GM19324 (cell line): ENCODE measurements around the gene RDH5.
A peak's percentile ranks its signal among the peaks of the same experiment; 100 is the strongest.

Experiments
- ATAC-seq: cut with Tn5 transposase; IDR thresholded peaks from one replicate; pipeline ENCODE4 v1.9.1; 2021; ENCODE audit warnings: mild to moderate bottlenecking, moderate library complexity; ENCODE audit not compliant: unreplicated experiment, low FRiP score

Gene RDH5

DNA sequence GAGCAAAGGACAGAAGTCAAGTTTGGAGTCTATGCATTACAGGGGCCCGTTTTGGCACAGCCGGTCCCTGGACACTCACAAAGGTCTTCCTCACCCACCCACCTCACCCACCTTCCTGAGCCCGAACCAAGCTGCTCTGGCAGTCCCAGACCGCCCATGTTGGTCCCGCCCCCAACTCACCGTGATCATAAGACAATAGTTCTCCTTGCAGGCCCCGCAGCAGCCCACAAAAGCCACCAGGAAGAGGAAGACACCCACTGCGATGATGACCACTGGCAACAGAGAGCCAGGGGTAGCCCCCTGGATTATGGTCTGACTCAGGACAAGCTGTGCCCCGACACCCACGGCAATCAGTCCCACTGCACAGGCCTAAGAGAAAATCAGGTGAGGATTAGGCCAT lies 6.8 kb downstream of the RDH5 start:
- ATAC-seq, result no peak

DNA sequence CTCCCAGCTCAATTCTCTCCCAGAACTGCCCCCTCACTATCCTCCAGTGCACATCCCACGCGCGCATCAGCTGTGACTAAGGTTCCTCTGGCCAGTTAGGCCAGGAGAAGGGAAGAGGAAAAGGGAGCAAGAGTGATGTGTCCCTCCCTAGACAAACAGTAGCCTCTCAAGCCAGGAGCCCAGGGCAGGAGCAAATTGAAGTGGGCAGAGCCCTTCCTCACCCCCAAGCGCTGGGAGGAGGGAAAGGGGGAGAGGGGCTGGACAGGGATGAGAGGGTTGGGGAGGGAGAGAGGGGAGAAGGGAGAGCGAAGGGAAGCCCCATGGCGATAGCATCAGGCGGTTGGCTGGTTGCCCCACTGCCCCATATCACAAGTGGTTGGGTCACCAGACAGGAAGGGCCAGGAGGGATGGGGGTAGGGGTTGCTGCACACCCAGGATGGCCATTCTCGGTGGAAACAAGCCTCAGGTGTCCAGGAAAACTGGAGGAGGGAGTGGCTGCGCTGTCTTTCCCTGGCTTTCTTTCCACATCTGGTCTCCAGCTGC lies 7.5 kb downstream of the RDH5 start:
- ATAC-seq, result no peak

DNA sequence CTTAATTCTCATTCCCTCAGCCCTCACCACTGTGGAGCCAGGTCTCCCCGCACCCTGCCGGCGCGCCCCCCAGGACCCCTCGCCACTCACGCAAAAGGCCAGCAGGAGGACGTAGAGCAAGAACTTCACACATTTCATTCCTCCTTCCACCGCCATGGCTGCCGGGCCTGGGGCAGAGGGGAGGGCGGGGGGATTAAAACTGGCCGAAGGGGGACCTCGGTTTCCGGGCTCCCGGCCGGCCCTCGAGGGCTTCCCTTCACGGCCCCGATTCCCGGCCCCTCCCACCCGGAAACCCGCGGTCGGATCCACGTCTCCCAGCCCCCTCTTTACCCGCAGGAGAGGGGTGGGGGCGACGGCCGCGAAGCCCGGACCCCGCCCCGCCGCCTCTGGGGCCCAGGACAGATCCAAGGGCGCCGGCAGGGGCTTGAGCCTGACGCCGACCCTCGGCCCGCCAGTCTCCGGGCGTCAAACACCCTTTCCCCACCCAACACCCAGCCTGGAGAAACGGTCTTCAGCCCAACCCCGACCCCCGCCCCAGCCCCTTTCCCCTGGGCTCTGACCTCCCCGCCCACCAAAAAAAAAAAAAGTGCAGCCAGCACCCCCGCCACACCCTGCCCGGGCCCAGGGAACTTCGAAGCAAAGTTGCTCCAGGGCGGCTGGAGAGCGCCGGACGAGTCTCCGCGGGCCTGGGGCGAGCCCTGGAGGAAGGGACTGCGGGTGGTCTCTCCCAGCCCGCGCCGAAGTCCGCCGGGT lies 8.2 kb downstream of the RDH5 start:
- ATAC-seq, result no peak

DNA sequence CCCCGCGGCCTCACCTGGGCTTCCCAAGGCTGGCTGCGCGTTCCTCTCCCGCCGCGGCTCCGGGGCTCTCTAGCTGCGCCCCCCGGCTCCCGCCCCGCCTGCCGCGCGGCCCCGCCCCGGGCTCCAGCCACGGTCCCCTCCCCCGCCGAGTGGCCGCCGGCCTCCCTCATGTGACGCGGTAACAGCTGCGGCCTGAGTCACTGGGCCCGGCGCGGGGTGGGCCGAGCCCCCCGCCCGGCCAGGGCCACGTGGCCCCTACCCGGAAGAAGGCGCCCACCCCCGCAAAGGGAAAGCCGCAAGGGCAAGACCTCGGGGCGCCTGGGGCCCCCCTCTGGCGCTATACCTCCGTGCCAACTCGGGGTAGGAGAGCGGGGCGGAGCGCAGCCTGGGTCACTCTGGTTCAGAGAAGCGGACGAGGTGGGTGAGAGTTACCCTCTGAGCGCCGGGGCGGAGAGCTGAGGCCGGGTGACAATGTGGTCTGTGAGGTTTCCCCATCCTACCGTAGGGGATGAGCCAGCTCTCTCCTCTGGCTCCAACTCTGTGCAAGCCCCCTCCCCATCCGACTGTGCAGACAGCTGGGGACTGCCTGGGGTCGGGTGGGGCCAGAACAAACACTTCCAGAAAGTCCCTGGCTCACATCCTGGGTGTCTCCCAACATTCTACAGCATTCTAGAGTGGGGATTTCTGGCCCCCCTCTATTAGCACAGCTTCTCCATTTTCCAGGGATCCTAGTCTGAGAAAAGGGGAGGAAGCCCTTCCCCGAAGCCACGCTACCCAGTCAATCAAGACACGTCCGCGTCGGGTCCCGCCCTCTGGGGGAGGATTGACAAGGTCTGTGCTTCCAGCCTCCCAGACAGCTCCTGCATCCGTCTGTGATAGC lies 9.0 kb downstream of the RDH5 start, which contains the start of gene CD63:
CD63 (minus strand) TSS at position 71 of the 880 bp plus-strand sequence. CDS start 668 bp downstream, outside the sequence.
- peak; percentile 82 for ATAC-seq

DNA sequence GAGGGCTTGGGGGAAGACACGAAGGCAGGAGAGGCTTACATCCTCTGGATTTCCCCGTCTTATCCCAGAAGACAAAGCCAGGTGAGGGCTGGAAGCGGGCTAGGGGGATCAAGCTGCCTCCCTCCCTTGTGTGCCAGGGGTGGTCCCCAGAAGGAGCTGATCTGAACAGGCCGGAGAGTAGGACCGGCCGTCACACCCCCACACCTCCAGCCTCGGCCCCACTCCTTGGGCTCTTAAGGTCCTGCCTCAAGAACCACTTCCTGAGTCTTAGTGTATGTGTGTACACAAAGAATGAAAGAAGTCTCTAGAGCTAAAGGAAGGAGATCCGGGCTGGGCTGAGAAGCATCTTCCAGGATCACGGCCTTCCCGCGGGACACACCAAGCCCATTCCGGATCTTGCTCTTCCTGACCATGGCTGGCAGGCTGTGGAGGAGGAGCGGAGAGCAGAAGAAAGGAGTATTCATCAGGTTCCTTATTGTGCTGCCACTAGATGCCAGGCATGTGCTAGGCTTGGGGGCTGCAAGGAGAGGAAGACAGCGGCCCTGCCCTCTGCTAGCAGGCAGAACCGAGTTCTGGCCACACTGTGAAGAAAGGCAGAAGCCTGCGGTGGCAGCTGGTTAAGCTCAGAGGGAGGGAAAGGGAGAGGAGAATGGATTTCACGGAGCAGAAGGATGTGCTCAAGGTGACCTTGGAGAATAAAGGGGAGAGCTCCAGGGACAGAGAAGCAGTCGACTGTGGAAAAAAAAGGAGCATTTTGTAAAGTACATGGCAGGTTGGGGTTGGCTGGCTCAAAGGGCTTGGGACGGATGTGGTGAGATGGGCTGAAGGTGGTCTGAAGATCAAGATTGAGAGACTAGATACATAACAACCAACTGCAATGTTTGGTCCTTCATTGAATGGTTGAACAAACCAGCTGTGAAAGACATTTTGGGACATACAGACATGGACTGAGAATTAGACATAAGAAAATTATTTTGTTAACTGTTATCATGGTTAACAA lies 9.9 kb downstream of the RDH5 start:
- ATAC-seq, result peak; percentile 16

DNA sequence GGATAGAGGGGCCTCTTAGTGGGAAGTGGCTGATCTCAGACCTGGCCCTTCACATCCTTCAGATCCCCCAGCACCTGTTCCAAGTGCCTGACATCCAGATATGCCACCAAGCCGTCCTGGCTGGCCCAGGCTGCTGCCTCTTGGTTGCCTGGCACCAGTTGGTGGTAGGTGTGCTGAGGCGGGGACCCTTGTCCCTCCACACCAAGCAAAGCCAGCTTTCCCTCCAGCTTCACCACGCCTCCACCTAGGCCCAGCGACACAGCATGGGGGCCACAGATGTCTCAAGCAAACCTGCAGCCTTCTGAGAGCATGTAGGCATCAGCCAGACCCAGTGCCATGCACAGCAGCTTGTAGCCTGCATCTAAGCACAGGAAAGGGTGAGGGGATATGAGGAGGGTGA lies 12.1 kb downstream of the RDH5 start:
- no peak for ATAC-seq

DNA sequence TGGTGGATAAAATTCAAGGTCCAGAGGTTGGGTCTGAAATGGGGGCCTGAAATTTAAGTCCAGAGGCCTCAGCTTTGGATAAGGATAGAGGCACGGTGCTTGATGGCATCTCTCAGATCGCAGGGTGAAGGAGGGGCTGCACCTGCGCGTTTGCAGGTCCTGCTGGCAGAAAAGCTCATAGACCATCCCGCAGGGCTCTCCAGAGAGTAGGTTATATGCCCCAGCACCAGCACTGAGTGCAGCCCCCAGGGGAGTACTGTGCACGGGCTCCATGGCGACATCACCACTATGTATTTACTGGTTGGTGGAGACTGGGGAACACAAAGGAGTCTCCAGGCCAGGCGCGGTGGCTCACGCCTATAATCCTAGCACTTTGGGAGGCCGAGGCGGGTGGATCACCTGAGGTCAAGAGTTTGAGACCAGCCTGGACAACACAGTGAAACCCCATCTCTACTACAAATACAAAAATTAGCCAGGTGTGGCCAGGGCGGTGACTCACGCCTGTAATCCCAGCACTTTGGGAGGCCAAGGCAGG lies 12.9 kb downstream of the RDH5 start:
- no peak for ATAC-seq

DNA sequence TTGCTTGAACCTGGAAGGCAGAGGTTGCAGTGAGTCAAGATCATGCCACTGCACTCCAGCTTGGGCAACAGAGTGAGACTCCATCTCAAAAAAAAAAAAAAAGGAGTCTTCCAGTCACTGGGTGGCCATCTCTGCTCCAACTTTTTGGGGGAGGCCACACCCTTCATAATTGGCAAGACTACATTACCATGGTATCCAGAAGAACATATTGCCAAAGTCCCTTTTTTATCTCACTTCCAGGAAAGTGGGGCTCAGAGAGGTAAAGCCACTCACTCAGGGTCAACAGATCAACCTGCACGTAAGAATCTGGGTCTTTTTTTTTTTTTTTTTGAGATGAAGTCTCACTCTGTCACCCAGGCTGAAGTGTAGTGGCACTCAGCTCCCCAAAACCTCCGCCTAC lies 13.7 kb downstream of the RDH5 start:
- no peak for ATAC-seq

DNA sequence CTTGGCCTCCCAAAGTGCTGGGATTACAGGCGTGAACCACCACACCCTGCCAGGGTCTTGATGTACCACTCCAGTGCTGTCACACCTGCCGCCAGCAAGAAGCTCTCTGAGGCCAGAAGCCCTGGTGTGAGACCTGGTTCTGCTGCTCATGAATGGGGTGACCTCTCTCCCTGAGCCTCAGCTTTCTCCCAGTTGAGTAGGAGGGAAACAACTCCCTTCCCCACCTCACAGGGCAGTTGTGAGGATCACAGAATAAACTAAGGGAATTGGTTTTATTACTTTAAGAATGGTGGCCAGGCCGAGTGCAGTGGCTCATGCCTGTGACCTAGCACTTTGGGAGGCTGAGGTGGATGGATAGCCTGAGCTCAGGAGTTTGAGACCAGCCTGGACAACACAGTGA lies 14.4 kb downstream of the RDH5 start:
- ATAC-seq, result no peak

DNA sequence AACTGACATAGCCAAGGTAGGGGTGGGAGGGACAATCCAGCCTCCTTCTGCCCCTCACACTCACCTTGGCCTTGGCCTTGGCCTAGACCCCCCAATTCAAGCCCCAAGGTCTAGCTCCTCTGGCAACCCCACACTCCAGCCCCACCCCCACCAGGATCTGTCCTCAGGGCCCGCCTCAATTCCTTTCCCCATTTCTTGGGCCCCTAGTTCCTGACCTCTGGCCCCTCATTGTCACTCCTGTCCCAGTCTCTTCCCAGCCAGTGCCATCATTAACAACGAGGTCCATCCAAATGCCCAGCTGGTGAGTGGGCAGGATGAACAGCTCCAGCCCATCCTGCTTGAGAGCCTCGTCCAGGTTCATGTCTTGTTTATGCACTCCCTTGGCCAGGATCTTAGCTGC lies 15.9 kb downstream of the RDH5 start:
- no peak for ATAC-seq

DNA sequence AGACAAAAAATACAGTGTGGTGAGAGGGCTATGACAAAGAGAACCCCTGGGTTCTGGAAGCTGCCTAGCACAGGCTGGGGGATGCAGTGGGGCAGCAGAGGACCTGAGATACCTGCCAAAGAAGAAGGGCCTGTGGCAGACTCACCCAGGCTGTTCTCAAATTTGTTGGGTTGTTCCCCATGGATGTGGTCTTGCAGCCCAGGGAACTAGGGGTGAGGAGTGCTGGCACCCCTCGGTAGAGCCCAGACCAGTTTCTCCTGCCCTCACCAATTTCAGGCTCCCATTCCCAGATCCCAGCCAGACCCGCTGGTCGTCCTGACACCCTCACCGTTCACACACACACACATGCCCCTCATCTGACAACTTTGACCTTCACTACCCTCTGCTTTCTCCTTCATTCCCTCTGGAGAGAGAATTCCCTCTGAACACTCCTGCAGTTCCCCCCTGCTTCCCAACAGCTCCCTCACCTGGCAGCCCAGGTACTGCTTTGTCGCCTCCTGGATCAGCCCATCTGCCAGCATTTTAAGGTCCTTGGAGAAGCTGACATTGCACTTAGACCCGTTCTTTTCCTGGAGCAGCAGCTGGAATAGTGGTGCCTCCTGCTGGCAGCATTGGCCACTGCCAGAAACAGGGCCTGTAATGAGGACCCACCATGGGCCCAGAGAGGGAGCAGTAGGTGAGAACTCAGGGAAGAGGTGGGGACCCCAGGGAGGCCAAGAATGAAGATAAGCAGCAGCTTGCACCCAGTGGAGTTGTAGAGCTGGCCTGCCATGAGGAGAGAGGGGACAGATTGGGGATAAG lies 16.8 kb downstream of the RDH5 start:
- ATAC-seq, result peak; percentile 39

DNA sequence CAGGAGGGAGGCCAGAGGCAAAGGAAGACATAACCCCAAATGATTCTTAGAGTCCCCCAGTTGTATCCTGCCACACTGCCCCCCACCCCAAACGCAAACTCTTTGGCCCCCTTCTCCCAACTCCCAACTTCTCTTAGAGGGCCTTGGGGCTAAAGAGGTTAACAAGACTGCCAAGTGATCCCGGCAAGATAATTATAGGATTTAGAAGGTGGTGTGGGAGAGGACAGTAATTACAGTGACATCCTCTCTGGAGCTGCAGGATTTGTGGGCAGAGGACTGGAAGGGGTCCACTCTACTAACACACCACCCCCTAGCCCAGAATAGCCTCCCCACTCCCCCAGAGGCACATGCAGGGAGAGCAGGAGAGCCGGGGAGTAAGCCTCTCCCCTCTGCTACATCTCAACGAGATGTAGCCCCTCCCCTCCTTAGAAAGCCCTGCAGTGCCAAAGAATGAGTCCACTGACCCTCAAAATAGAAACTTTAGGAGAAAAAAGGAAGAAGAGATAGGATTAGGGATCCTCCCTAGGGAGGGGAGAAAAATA lies 17.5 kb downstream of the RDH5 start:
- ATAC-seq, result no peak

DNA sequence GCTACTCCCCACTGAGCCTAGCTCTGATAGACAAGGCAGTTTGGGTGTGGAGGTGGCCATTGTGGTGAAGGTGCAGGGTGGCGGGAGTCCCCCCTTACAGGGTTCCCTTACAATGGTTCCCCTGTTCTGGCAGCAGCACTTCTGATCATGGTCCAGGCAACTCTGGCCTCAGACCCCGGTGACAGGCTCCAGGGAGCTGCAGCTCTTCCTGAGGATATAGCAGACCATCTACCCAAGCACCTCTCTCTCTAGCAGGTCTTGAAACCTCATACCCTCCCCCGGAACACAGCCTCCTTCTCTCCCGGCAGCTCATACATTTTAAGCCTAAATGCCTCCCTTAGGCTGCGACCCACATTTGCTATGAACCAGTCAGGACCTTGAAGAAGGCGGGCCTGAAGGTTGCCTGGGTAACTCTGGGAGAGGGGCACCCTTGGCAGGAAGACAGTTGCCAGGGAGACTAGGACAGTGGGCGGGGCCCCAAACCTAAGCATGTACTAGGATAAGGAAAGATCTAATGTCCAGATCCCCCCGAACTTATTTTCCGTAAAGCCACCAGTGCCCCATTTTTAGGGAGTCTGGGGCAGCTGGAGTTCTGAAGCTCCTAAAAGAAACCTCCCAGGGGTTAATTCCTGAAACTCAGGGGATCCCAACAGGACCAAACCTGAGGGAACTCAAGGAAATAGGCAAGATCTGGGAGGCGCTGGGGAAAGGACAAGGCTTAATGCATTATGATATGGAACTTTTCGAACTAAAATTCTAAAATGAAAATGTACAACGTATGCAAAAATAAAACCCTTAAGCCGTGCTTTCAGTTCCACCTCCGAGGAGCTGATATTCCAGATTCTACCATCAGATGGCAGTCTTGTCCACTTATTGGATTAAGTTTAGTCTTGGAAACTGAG lies 18.2 kb downstream of the RDH5 start:
- peak; percentile 91 for ATAC-seq

DNA sequence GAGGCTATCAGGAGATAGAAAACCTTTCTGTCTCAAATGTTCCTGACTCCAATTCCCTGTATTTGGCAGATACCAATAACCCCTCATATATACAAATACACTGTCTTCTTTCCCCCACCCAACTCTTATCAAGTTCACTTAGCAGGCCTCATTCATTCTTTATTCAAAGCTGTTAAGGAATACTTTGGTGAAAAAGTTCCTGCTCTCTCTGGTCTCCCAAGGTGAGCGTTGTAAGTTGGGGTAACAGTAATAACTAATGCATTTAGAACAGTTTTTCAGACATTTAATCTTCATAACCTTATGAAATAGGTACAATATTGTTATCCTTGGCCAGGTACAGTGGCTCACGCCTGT lies 18.8 kb downstream of the RDH5 start:
- no peak for ATAC-seq

DNA sequence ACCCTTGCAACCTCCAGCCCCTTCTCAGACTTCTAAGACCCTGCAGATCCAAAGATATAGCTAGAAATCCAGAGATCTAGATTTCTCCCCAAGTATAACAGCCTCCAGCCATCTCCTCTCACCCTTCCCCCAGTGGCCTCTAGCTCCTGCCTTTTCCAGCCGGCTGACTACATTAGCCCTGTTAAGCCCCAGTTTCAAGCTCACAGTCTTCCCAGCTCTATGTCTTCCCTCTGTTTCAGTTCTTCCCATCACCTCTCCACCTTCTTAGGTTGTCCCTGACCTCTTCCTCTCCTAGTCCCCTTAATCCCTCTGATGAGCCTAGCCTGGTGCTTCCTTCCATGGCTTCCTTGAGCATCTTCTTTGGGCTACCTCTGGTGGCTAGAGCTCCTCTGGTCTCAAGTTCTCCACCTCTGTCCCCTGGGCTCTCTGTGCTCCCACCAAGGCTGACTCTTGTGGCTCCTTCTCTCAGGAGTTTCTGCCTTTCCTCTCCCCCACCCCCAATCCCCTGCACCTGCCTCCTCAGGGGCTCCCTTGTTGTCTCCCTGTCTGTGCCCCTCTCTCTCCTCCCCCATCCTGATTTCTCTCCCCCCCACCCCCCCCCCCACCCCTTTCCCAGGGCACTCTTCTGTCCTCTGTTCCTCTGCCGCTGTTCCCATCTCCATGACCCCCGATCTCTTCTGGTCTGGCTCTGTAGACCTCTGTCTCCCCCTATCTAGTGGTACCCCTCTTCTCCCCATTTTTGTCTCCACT lies 21.9 kb downstream of the RDH5 start:
- no peak for ATAC-seq

DNA sequence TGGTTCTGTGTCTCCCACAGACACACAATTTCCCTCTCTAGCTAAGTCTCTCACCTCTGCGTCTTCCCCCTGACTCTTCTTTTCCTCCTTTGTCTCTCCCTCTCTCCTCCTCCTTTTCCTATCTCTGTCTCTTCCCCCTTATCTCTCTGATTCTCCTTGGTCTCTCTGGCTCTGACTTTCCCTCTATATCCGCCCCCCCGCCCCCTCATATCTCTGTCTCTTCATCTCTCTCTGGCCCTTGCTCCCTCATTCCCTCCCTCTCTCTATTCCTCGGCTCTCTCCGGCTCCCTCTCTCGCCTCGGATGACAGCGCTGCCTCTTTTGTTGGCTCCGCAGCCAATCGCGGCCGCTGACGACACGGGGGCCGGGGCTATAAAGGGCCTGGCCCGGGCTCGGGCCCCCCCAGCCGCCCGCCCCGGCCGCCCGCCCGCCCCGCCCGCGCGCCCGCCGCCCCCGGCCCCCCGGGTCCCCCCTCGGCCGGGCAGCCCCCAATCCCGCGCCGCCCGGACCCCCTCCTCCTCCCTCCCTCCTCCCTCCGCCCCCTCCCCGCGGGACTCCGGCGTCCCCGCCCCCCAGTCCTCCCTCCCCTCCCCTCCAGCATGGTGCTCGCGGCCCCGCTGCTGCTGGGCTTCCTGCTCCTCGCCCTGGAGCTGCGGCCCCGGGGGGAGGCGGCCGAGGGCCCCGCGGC lies 22.7 kb downstream of the RDH5 start, which contains the start of gene GDF11:
GDF11 (plus strand) TSS at position 404 of the 687 bp plus-strand sequence; CDS start at position 599, 195 bp downstream.
- peak; percentile 39 for ATAC-seq
